ENCODE data around the gene BRD2.

GRCh38 chr6:32964776-32965175 lies 3.6 kb upstream of the BRD2 start:
- TF ChIP-seq CTCF (conservative IDR thresholded peaks at IDR 0.05) (no peak), ZFX (IDR thresholded peaks at IDR 0.05) (no peak)

Measured in C4-2B (cell line).